Measurements from ENCODE around the gene ANK2. TPM values are rescaled to one million over a fixed set of nuclear protein-coding genes. Genes with fewer than 3 reads are reported as not detected.

The ANK2 gene
- total RNA-seq, 1 donor from 2014 or later: 4.5 TPM

- no peaks in the 10 kb centered on the region for H3K27me3 Mint-ChIP-seq
- H3K4me3 Mint-ChIP-seq: no peak overlapping the region
- intact Hi-C loops (cut with micrococcal nuclease): no loop called here
- no peak overlapping the region for H3K27ac Mint-ChIP-seq
- no peak for ATAC-seq (ENCODE audit: low read depth)
- no peaks in the 10 kb centered on the region for H3K9me3 Mint-ChIP-seq
- ChIA-PET POLR2A (no interaction called here), CTCF (no interaction called here)
- TF ChIP-seq, protein P1, sequence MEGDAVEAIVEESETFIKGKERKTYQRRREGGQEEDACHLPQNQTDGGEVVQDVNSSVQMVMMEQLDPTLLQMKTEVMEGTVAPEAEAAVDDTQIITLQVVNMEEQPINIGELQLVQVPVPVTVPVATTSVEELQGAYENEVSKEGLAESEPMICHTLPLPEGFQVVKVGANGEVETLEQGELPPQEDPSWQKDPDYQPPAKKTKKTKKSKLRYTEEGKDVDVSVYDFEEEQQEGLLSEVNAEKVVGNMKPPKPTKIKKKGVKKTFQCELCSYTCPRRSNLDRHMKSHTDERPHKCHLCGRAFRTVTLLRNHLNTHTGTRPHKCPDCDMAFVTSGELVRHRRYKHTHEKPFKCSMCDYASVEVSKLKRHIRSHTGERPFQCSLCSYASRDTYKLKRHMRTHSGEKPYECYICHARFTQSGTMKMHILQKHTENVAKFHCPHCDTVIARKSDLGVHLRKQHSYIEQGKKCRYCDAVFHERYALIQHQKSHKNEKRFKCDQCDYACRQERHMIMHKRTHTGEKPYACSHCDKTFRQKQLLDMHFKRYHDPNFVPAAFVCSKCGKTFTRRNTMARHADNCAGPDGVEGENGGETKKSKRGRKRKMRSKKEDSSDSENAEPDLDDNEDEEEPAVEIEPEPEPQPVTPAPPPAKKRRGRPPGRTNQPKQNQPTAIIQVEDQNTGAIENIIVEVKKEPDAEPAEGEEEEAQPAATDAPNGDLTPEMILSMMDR (IDR thresholded peaks at IDR 0.05): no peak
- no peak for DNase-seq
- H3K4me1 Mint-ChIP-seq: no peaks in the 10 kb centered on the region
- no peaks in the 10 kb centered on the region for H3K36me3 Mint-ChIP-seq (ENCODE audit: low read depth)
These were observed 22.4 kb downstream of the ANK2 start for GRCh38 chr4:113071805-113072204.

GRCh38 chr4:113073451-113074005 lies 24.1 kb downstream of the ANK2 start:
- intact Hi-C loops (cut with micrococcal nuclease): no loop called here
- no peaks in the 10 kb centered on the region for H3K27me3 Mint-ChIP-seq
- ATAC-seq (ENCODE audit: low read depth) (no peak), DNase-seq (no peak)
- H3K27ac Mint-ChIP-seq: no peak overlapping the region
- ChIA-PET CTCF (no interaction called here), POLR2A (no interaction called here)
- H3K36me3 Mint-ChIP-seq (ENCODE audit: low read depth): no peaks in the 10 kb centered on the region
- H3K4me3 Mint-ChIP-seq: no peak overlapping the region
- no peaks in the 10 kb centered on the region for H3K9me3 Mint-ChIP-seq
- no peaks in the 10 kb centered on the region for H3K4me1 Mint-ChIP-seq
- TF ChIP-seq, protein P1 (IDR thresholded peaks at IDR 0.05): no peak

DNA sequence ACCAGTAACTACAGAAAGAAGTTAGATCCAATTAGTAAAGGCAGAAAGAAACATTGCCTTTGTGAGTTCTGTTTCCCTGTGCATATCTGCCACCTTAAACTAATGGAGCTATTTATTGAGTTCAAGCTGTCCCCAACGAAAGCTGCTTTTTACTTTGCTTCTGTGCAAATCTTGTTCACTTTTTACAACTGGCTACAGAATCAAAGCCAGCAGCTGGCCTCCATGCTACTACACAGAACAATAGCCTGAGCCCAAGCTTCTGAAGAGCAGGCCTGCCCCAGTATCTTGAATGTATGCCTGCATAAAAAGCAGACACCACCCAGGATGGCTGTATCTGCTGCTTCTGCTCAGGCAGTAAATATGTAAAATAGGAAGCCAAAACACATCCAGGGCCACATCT lies 28.1 kb downstream of the ANK2 start:
- DNase-seq (no peak), ATAC-seq (ENCODE audit: low read depth) (no peak)
- intact Hi-C loops (cut with micrococcal nuclease): no loop called here
- TF ChIP-seq, protein P1 (IDR thresholded peaks at IDR 0.05): no peak
- ChIA-PET CTCF (no interaction called here), POLR2A (no interaction called here)
- Mint-ChIP-seq H3K27me3 (no peaks in the 10 kb centered on the region), H3K27ac (no peak overlapping the region), H3K9me3 (no peaks in the 10 kb centered on the region), H3K4me1 (no peaks in the 10 kb centered on the region), H3K36me3 (ENCODE audit: low read depth) (no peaks in the 10 kb centered on the region), H3K4me3 (no peak overlapping the region)

DNA sequence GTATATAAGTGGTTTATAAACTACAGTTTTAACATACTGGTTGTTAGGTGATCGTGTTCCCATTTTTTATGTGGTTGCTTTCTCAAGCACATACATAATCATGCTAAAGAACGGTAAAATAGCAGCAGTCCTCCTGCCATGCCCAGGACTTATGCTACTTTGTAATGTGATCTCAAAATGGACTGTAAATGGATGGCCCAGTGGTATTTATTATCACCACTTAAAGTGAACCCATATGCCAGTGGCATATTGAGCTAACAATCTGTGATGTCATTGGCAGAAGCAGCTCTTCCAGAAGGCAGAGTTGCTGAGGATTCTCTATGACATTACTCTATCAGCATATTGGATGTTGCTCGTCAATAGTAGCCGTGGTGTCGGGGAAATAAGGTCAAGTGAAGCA lies 28.6 kb downstream of the ANK2 start:
- intact Hi-C loops (cut with micrococcal nuclease): no loop called here
- H3K27ac Mint-ChIP-seq: no peak overlapping the region
- no peaks in the 10 kb centered on the region for H3K27me3 Mint-ChIP-seq
- ChIA-PET POLR2A (no interaction called here), CTCF (no interaction called here)
- DNase-seq: no peak
- H3K36me3 Mint-ChIP-seq (ENCODE audit: low read depth): no peaks in the 10 kb centered on the region
- TF ChIP-seq, protein P1 (IDR thresholded peaks at IDR 0.05): no peak
- no peaks in the 10 kb centered on the region for H3K9me3 Mint-ChIP-seq
- no peak for ATAC-seq (ENCODE audit: low read depth)
- H3K4me3 Mint-ChIP-seq: no peak overlapping the region
- no peaks in the 10 kb centered on the region for H3K4me1 Mint-ChIP-seq

DNA sequence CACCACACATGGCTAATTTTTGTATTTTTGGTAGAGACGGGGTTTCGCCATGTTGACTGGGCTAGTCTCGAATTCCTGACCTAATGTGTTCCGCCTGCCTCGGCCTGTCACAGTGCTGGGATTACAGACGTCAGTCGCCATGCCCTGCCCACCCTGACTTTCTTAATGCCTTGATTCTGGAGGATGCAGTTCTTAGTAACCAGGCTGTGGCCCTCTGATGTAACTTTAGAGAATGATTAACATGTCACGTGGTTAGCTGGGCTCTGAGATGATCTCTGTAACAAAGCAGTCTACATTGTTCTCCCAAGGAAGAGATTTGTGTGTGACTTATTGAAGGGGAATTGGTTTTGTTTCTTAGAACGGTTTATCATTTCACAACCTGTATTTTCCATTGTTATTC lies 30.6 kb downstream of the ANK2 start:
- Mint-ChIP-seq H3K36me3 (ENCODE audit: low read depth) (no peaks in the 10 kb centered on the region), H3K9me3 (no peaks in the 10 kb centered on the region), H3K27me3 (no peaks in the 10 kb centered on the region), H3K4me3 (no peak overlapping the region), H3K27ac (no peak overlapping the region), H3K4me1 (no peaks in the 10 kb centered on the region)
- ChIA-PET POLR2A (no interaction called here), CTCF (no interaction called here)
- TF ChIP-seq, protein P1 (IDR thresholded peaks at IDR 0.05): no peak
- no peak for DNase-seq
- intact Hi-C loops (cut with micrococcal nuclease): no loop called here
- ATAC-seq (ENCODE audit: low read depth): no peak
